ENCODE measurements around the gene SYNJ2. TPM values are rescaled to one million over a fixed set of nuclear protein-coding genes. Genes with fewer than 3 reads are reported as not detected.
A peak's percentile ranks its signal among the peaks of the same experiment; 100 is the strongest.

SYNJ2 gene
- total RNA-seq, 2 donors from 2014 or later = 30.6 to 48.5 TPM

GRCh38 chr6:158064725-158065251 lies 83.1 kb downstream of the SYNJ2 start:
- Histone ChIP-seq H3K36me3 (no peaks in the 10 kb centered on the region), H3K4me1 (ENCODE audit: control insufficient read depth in 1 of 2, low read depth in 2 of 2) (peaks cover 13 to 36% of the 10 kb centered on the region in 2 donors)
- ATAC-seq (ENCODE audit: insufficient number of reproducible peaks, low FRiP score, low read depth) = no peak

GRCh38 chr6:158066136-158066781 lies 84.6 kb downstream of the SYNJ2 start:
- no peak overlapping the region for H3K27ac ChIP-seq
- ATAC-seq (ENCODE audit: insufficient number of reproducible peaks, low FRiP score, low read depth) (no peak), DNase-seq (ENCODE audit: low spot score) (no peak)
- H3K27me3 ChIP-seq (replicated peaks; ENCODE audit: insufficient read depth) = no peaks in the 10 kb centered on the region
- H3K9me3 ChIP-seq = no peaks in the 10 kb centered on the region
- no peak overlapping the region for H3K4me3 ChIP-seq
- TF ChIP-seq CTCF (IDR thresholded peaks at IDR 0.05) = no peak
- no peaks in the 10 kb centered on the region for H3K36me3 ChIP-seq
- H3K4me1 ChIP-seq (ENCODE audit: control insufficient read depth in 1 of 2, low read depth in 2 of 2) = peaks cover 9 to 23% of the 10 kb centered on the region in 2 donors

More at GRCh38 chr6:158064725-158065251, 83.1 kb downstream of the SYNJ2 start:
- TF ChIP-seq CTCF (IDR thresholded peaks at IDR 0.05) = no peak
- Histone ChIP-seq H3K4me3 (no peak overlapping the region), H3K27me3 (replicated peaks; ENCODE audit: insufficient read depth) (no peaks in the 10 kb centered on the region), H3K9me3 (no peaks in the 10 kb centered on the region), H3K27ac (no peak overlapping the region)
- DNase-seq (ENCODE audit: low spot score) = no peak

GRCh38 chr6:158067436-158068015 lies 85.9 kb downstream of the SYNJ2 start:
- TF ChIP-seq CTCF (IDR thresholded peaks at IDR 0.05) = no peak
- DNase-seq (ENCODE audit: low spot score) (no peak), ATAC-seq (ENCODE audit: insufficient number of reproducible peaks, low FRiP score, low read depth) (no peak)
- H3K4me3 ChIP-seq = no peak overlapping the region
- H3K36me3 ChIP-seq = no peaks in the 10 kb centered on the region
- H3K4me1 ChIP-seq (ENCODE audit: control insufficient read depth in 1 of 2, low read depth in 2 of 2) = peaks cover 9 to 20% of the 10 kb centered on the region in 2 donors
- no peaks in the 10 kb centered on the region for H3K9me3 ChIP-seq
- no peaks in the 10 kb centered on the region for H3K27me3 ChIP-seq (replicated peaks; ENCODE audit: insufficient read depth)
- H3K27ac ChIP-seq = no peak overlapping the region

GRCh38 chr6:158068156-158068892 lies 86.7 kb downstream of the SYNJ2 start:
- Histone ChIP-seq H3K4me3 (no peak overlapping the region), H3K27me3 (replicated peaks; ENCODE audit: insufficient read depth) (no peaks in the 10 kb centered on the region), H3K9me3 (no peaks in the 10 kb centered on the region), H3K27ac (peak overlapping the region; percentile 60), H3K4me1 (ENCODE audit: control insufficient read depth in 1 of 2, low read depth in 2 of 2) (peaks cover 9 to 20% of the 10 kb centered on the region in 2 donors), H3K36me3 (no peaks in the 10 kb centered on the region)
- ATAC-seq (ENCODE audit: insufficient number of reproducible peaks, low FRiP score, low read depth) (no peak), DNase-seq (ENCODE audit: low spot score) (no peak)
- TF ChIP-seq CTCF (IDR thresholded peaks at IDR 0.05) = no peak
